Measurements from ENCODE around the gene EIF4H.
A peak's percentile ranks its signal among the peaks of the same experiment; 100 is the strongest.

- peak; percentile 80 for TF ChIP-seq CTCF (IDR thresholded peaks at IDR 0.05)
- no peak for TF ChIP-seq ZFX (IDR thresholded peaks at IDR 0.05; ENCODE audit: borderline replicate concordance)
Measured at GRCh38 chr7:74183653-74184450, 9.7 kb downstream of the EIF4H start.
